C4-2B (cell line): ENCODE measurements around the gene ODAM.
"Not testable (repeated sequence)": the region's sequence is repeated elsewhere in the genome, so short reads cannot be mapped to it uniquely, and the experiment has no call there.

Source experiments
- H3K27ac ChIP-seq: fragments of 450-650 bp; 2 replicates; pipeline ENCODE4 v1.5.1; 2017
- CTCF ChIP-seq: fragments of 450-650 bp; conservative IDR thresholded peaks from 2 replicates; pipeline ENCODE4 v1.5.1; 2017; ENCODE audit warnings: mild to moderate bottlenecking
- ZFX ChIP-seq: fragments of 450-650 bp; IDR thresholded peaks from 2 replicates; pipeline ENCODE4 v1.6.1; 2017

Gene ODAM

DNA sequence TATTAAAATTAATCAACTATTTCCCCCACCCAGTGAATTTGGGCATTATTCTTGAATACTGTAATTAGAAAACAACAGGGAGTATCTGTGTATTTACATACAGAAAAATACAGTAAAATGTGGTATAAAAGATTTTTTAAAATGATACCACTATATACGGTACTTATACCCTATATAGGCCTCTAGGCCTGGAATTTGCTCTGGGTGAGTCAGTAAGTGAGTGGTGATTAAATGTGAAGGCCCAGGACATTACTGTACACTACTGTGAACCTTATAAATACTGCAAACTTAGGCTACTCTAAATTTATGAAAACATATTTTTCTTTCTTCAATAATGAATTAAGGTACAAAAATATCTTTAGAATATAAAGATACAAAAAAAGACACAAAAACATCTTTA, 40.6 kb downstream of the ODAM start:
- H3K27ac ChIP-seq: no peak overlapping the region
- TF ChIP-seq ZFX (no peak), CTCF (no peak)

DNA sequence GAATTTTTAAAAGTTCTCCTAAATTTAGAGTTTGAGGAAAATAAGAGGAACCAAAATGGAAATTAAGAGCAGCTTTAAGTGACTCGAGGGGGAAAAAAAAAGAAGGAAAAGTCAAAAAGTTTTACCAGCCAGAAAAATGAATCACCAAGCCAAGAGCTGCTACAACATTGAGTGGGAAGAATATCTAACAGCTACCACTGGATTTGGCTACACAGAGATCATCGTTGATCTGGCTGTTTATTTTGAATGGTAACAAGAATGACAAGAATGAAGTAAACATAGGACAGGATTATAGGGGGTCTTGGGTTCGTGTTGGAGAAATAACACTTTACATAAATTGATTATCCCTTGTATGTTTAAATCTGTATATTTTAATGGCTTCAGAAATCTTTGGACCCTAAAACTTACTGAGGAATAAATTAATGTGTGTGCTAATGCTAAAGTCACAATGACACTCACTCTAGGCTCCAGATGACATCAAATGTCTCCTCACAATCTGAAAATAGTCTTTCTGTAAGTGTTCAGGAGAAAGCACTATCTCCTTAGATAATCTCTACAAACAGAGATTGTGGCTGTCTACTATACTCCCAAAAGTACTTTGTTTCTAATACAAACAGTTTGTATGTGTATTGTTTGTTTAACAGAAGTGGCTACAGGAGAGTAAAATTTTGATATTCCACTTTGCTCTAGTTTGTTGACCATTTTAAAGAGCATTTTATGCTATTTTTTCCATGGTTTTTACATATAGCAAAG, 43.8 kb downstream of the ODAM start:
- H3K27ac ChIP-seq: no peak overlapping the region
- no peak for TF ChIP-seq CTCF
- no peak for TF ChIP-seq ZFX

- TF ChIP-seq CTCF: no peak
- TF ChIP-seq ZFX: no peak
Observed at GRCh38 chr4:70239884-70240591, 44.5 kb downstream of the ODAM start.

DNA sequence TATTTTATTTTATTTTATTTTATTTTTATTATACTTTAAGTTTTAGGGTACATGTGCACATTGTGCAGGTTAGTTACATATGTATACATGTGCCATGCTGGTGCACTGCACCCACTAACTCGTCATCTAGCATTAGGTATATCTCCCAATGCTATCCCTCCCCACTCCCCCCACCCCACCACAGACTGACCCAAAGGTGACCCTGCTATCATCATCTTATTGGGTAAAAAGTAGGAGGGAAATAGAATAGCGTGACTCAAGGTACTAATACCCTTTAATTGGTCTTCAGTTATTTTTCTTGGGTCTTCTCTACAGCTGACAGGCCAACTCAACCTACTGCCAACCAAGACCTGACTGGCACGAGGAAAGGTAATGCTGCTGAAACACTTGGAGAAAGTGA, 46.8 kb downstream of the ODAM start, which contains the start of gene CSN3:
TSS of gene CSN3 (plus strand) at position 301 of the 400 bp plus-strand sequence. CDS start 2,223 bp downstream, outside the sequence.
- not testable (repeated sequence) for H3K27ac ChIP-seq

More at GRCh38 chr4:70239884-70240591, 44.5 kb downstream of the ODAM start:
- no peak overlapping the region for H3K27ac ChIP-seq

DNA sequence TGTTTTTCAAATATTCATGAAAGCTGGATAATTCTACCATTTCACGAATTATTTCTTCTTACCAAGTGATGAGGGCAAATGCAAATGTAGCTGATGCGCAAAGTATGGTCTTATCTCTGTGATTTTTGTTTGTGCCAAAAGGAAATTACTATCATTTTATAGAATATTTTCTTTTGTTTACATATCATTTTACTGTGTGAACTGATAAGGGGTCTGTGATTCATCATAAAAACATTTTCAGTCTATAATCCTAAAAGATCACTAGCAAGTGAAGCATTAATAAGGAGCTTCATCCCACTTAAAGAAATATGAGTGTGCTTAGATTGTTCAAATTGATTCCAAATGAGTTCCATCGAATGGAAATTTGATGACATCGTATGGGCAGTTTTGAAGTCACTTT, 47.6 kb downstream of the ODAM start:
- TF ChIP-seq CTCF: no peak
- TF ChIP-seq ZFX: no peak
- H3K27ac ChIP-seq: no peak overlapping the region

DNA sequence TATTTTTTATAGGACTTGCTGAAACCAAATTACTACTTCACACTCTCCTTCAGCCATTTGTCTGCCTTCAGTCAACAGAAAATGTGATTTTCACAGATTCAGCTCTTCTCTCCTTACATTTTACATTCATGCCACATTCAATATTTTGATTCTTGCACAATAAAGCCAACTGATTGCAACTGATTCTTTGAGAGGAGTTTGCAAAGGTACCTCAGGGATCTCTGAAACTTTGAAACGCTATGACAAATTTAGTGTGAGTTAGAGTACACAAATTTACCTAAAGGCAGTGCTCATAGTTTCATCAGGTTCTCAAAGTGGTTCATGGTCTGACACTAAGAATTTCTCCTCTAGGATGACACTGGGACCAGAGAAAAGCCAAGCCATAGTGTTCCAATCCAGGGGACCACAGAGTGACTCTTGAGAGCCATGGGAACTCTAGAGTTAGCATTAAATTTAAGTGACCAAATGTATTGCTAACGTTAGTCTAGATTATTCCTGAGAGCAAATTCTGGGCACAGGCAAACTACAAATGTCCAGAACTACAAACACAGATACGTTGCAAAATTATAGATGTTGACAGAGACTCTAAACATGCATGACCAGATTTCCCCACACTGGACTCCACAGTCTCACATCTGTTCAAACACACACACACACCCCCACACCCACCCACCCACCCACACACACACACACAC, 55.9 kb downstream of the ODAM start:
- no peak overlapping the region for H3K27ac ChIP-seq
- TF ChIP-seq ZFX (no peak), CTCF (no peak)

- TF ChIP-seq CTCF (no peak), ZFX (no peak)
- H3K27ac ChIP-seq: no peak overlapping the region
Observed at GRCh38 chr4:70251945-70252277, 56.4 kb downstream of the ODAM start.
